OCI-LY3 (cell line): ENCODE measurements around the gene PBRM1.
"Not testable (repeated sequence)": the region's sequence is repeated elsewhere in the genome, so short reads cannot be mapped to it uniquely, and the experiment has no call there.

Experiments
- H2AFZ ChIP-seq: fragments of 200-600, 300-600 bp; shearing (Covaris generic); 2 replicates; pipeline ENCODE4 v1.6.0; 2014; ENCODE audit warnings: antibody characterized with exemption, low read depth, low read length
- H3K27ac ChIP-seq: fragments of 200-600, 300-600 bp; sonication (generic); 2 replicates; pipeline ENCODE4 v1.5.1; 2014; ENCODE audit warnings: mild to moderate bottlenecking, low read length, moderate library complexity, mixed read lengths
- H3K27me3 ChIP-seq: fragments of 200-600, 300-600 bp; sonication (generic); 2 replicates; pipeline ENCODE4 v1.6.1; 2014; ENCODE audit warnings: low read depth, low read length, mixed read lengths
- H3K36me3 ChIP-seq: fragments of 200-600, 300-600 bp; sonication (generic); replicated peaks from 2 replicates; pipeline ENCODE3; 2014; ENCODE audit warnings: low read depth, low read length, mixed read lengths
- H3K4me1 ChIP-seq: fragments of 300-600, 200-600 bp; sonication (generic); 2 replicates; pipeline ENCODE4 v1.6.1; 2014; ENCODE audit warnings: low read length, mixed read lengths
- H3K4me2 ChIP-seq: fragments of 200-600, 300-600 bp; sonication (generic); 2 replicates; pipeline ENCODE4 v1.6.1; 2014; ENCODE audit warnings: low read length, mixed read lengths
- H3K4me3 ChIP-seq: fragments of 300-600, 200-600 bp; sonication (generic); 2 replicates; pipeline ENCODE4 v1.5.1; 2014; ENCODE audit warnings: antibody characterized with exemption, mild to moderate bottlenecking, low read length, moderate library complexity
- H3K79me2 ChIP-seq: fragments of 300-600, 200-600 bp; shearing (Covaris generic); 2 replicates; pipeline ENCODE4 v1.6.1; 2014; ENCODE audit warnings: mild to moderate bottlenecking, low read length, mixed read lengths
- H3K9ac ChIP-seq: fragments of 300-600, 200-600 bp; shearing (Covaris generic); 2 replicates; pipeline ENCODE4 v1.6.0; 2014; ENCODE audit warnings: mild to moderate bottlenecking, low read length, moderate library complexity
- H3K9me3 ChIP-seq: fragments of 200-600, 300-600 bp; shearing (Covaris generic); 2 replicates; pipeline ENCODE4 v1.6.1; 2014; ENCODE audit warnings: low read length, mixed read lengths; ENCODE audit not compliant: insufficient read depth
- H4K20me1 ChIP-seq: fragments of 200-600, 300-600 bp; sonication (generic); 2 replicates; pipeline ENCODE4 v1.6.1; 2016; ENCODE audit warnings: low read length, mixed read lengths; ENCODE audit not compliant: insufficient read depth
- CTCF ChIP-seq: fragments of 200-600, 300-600 bp; sonication (generic); IDR thresholded peaks from 2 replicates; pipeline ENCODE4 v1.5.1; 2014; ENCODE audit warnings: antibody characterized with exemption, low read length, low read depth
- EZH2phosphoT487 ChIP-seq: fragments of 200-600 bp; shearing (Covaris generic); IDR thresholded peaks from 2 replicates; pipeline ENCODE4 v1.6.1; 2018; ENCODE audit warnings: antibody characterized with exemption, mixed run types, low read depth

The PBRM1 gene

DNA sequence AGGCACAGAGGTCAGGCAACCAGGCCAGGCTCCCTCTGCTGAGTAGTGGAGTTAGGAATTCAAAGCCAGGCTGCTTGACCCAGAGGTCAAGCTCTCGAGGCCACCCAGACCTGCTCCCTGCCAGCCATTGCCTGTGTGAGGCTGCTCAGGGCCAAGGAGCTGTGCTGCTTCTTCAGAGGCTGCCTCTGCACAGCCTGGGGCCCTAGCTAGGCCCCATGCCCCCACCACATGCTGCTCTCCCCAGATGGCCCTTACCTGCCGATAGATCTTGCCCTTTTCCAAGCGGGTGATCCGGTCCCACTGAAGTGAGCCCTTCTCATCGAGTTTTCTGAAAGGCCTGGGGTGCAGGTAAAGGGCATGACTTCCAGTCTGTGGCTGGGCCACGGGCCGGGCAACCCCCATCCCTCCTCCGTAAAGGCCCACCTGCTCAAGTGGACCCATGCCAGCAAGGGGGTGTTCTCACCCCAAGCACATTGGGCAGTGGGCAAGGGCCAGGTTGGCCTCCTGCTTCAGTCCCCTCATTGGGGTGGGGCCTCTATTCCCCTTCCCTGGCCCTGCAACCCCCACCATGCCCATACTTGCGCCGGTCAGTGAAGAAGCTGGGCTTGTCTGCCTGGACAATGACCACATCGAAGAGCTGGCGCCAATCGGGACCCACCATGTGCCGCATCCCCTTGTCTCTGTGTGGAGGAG lies 158.5 kb downstream of the PBRM1 start:
- H3K9me3 ChIP-seq, result no peaks in the 10 kb centered on the region
- H3K9ac ChIP-seq, result no peak overlapping the region
- H3K36me3 ChIP-seq, result peaks cover 33% of the 10 kb centered on the region
- no peak overlapping the region for H2AFZ ChIP-seq
- H3K79me2 ChIP-seq, result peaks cover 22% of the 10 kb centered on the region
- H4K20me1 ChIP-seq, result peaks cover 19% of the 10 kb centered on the region
- H3K4me3 ChIP-seq, result no peak overlapping the region
- H3K27ac ChIP-seq, result no peak overlapping the region
- no peak overlapping the region for H3K4me2 ChIP-seq
- peaks cover 4% of the 10 kb centered on the region for H3K4me1 ChIP-seq
- TF ChIP-seq EZH2phosphoT487 (no peak), CTCF (no peak)
- no peaks in the 10 kb centered on the region for H3K27me3 ChIP-seq

DNA sequence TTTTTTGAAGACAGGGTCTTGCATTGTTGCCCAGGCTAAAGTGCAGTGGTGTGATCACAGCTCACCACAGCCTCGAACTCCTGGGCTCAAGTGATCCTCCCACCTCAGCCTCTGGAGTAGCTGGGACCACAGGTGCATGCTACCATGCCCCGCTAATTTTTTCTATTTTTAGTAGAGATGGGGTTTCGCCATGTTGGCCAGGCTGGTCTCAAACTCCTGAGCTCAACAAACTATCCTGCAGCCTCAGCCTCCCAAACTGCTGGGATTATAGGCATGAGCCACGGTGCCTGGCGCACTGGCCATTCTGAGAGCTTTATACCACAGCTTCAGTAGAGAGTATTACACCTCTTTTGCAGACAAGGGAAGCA lies 159.1 kb downstream of the PBRM1 start:
- H3K9me3 ChIP-seq, H3K27ac ChIP-seq, H3K4me1 ChIP-seq, H3K9ac ChIP-seq, H3K4me3 ChIP-seq, H2AFZ ChIP-seq, H3K27me3 ChIP-seq, H3K4me2 ChIP-seq: not testable (repeated sequence)
- Histone ChIP-seq H4K20me1 (peaks cover 14% of the 10 kb centered on the region), H3K79me2 (peaks cover 17% of the 10 kb centered on the region), H3K36me3 (peaks cover 33% of the 10 kb centered on the region)

DNA sequence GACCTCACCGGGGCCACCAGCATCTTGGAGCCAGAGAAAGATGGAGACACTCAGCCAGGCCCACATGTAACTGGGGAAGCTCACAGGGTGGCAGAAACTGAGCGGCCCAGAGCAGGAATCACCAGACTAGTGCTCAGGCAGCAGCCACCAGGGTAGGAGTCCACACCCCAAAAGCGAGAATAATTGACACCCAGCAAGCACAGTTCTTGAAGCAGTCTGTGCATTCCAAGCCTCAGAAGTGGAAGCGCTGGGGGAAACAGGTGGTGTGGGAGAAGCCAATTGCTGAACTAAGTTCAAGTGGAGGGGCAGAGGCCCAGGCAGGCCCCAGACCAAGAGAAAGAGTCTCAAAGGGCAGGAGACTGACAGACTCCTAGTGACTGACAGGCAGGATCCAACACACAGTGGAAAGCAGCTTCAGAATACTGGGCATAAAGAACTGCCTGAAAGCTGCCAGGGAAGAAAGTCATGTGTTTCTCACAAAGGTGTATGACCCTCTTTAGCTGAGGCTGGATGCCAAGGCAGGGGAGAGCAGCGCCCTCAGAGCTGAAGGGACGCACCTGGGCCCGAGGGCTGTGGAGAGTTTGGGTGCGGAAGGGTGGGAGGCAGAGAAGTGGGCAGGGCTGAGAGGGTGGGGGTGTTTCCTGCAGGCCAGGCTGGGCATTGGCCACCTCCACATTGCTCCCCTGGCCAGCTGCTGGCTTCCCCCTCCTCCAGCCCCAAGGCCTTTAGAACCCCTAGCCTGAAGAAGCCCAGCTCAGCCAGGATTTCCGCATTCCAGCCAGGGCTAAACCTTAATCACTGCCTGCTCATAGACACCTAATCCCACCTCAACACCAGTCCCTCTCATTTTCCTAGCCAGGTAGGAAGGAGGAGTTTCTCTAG lies 159.8 kb downstream of the PBRM1 start:
- H3K9ac ChIP-seq, result no peak overlapping the region
- TF ChIP-seq EZH2phosphoT487 (no peak), CTCF (no peak)
- no peaks in the 10 kb centered on the region for H3K27me3 ChIP-seq
- no peak overlapping the region for H3K4me3 ChIP-seq
- H3K36me3 ChIP-seq, result peaks cover 33% of the 10 kb centered on the region
- peaks cover 6% of the 10 kb centered on the region for H4K20me1 ChIP-seq
- H3K27ac ChIP-seq, result no peak overlapping the region
- H3K79me2 ChIP-seq, result peaks cover 10% of the 10 kb centered on the region
- no peaks in the 10 kb centered on the region for H3K9me3 ChIP-seq
- H3K4me2 ChIP-seq, result no peak overlapping the region
- no peak overlapping the region for H2AFZ ChIP-seq
- H3K4me1 ChIP-seq, result no peaks in the 10 kb centered on the region

DNA sequence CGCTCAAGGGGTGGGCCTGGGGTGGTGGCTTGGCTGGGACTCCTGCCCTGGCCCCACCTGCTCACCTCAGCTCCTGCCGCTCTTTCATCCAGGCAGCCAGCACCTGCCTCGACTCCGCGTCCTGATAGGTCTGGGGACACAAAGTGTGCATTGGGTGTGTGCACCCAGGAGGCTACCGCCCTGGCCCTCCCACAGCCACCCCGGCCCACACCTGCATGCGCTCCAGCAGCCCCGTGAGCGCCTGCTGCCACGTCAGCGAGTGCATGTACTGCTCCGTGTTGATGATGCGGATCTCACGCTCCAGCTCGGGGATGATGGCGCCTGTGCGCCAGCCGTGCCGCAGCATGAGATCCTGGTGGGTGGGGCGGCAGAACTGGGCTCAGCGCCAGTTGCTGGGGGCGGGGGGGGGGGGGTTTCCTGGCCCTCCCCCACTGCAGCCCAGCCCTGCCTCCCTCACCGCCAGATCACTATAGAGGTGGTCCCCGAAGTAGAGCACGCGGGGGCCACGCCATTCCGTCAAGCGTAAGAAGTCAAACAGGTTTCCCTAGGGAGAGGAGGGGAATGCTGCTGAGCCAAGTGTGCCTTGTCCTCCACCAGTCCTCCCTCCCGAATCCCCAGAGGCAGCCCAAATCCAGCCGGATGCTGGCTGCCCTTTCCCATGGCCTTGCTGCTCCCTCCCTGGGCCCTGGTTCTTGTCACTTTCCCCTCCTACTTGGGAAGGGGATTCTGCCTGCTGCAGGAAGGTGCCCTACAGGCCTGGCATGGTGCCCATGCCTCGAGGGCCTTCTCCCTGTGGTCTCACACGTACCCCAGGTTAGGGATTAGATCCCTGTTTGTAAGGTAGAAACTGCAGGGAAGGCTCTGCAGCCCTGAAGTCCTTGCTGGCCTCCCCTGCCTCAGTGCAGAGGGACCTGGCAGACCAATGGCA lies 160.7 kb downstream of the PBRM1 start:
- Histone ChIP-seq H3K27me3 (no peaks in the 10 kb centered on the region), H3K79me2 (peaks cover 3% of the 10 kb centered on the region), H2AFZ (no peak overlapping the region), H3K4me3 (no peak overlapping the region), H3K4me2 (no peak overlapping the region), H3K9me3 (no peaks in the 10 kb centered on the region), H4K20me1 (no peaks in the 10 kb centered on the region; the same call in 1 of the 2 replicates), H3K36me3 (peaks cover 33% of the 10 kb centered on the region), H3K4me1 (no peaks in the 10 kb centered on the region), H3K27ac (no peak overlapping the region), H3K9ac (no peak overlapping the region)
- TF ChIP-seq CTCF, result no peak
- TF ChIP-seq EZH2phosphoT487, result no peak
